Thyroid gland (tissue), 4 donors: ENCODE results near the gene KCNS3.

Source experiments
- CTCF ChIP-seq, 6 experiments: fragments of 200-600 bp in 3 of 6; fragments of 450-650 bp in 3 of 6; sonication (generic) in 3 of 6; IDR thresholded peaks; one replicate each; pipeline ENCODE4 v1.5.1; 2016 to 2019; ENCODE audit warnings: antibody characterized with exemption in 6 of 6, mild to moderate bottlenecking in 2 of 6, inconsistent platforms in 1 of 6, moderate library complexity in 1 of 6
- POLR2A ChIP-seq, 2 donors: fragments of 450-650 bp; IDR thresholded peaks; one replicate each; pipeline ENCODE4 v1.6.1; 2017; ENCODE audit warnings: antibody characterized with exemption in 2 of 2, mild to moderate bottlenecking in 2 of 2, moderate library complexity in 1 of 2

- TF ChIP-seq POLR2A (IDR thresholded peaks at IDR 0.05): no peak
- TF ChIP-seq CTCF (IDR thresholded peaks at IDR 0.05): no peak
Observed at GRCh38 chr2:17969661-17970060, 91.2 kb downstream of the KCNS3 start.
